Islet precursor cell (in vitro differentiated cells): ENCODE data around the gene KCNG1.

Source experiments
- DNase-seq: peaks from one replicate; pipeline ENCODE4 v3.0.0-alpha.2; 2018

KCNG1 gene

GRCh38 chr20:51034988-51035656 lies 12.2 kb upstream of the KCNG1 start:
- DNase-seq = no peak

- DNase-seq = no peak
Measured at GRCh38 chr20:51034476-51034875, 11.6 kb upstream of the KCNG1 start.

GRCh38 chr20:51029963-51030920 lies 7.3 kb upstream of the KCNG1 start:
- DNase-seq = peak; percentile 57

- no peak for DNase-seq
Measured at GRCh38 chr20:51029556-51029955, 6.6 kb upstream of the KCNG1 start.

DNA sequence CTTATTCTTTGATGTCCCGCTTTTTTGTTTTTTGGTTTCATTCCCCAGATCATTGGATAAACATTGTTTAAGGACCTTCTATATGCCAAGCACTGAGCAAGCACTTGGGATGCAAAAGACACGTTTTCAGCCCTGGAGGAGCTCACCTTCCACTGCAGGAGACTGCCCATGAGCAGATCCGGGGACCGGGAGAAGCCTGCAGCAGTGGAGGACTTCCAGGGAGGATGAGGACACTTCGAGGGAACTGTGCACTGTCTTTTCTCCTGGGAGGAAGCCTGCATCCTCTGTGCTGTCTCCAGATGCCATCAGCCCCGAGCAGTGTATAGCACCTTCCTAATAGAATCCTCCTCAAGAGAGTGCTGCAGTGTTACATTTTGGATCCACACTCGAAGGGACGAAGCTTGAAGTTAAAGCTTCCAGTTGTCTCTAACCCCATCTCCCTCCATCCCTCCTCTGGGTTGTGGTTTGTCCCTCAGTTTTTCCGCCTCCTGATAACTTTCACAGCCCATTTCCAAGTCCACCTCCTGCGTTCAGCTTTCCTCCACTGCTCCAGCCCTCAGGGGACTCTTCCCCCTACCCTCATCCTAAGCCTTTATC lies 5.8 kb upstream of the KCNG1 start:
- DNase-seq = no peak

- no peak for DNase-seq
Measured at GRCh38 chr20:51027035-51027795, 4.3 kb upstream of the KCNG1 start.

GRCh38 chr20:51026269-51026668 lies 3.4 kb upstream of the KCNG1 start:
- no peak for DNase-seq

GRCh38 chr20:51024761-51025160 lies 1.9 kb upstream of the KCNG1 start:
- no peak for DNase-seq

GRCh38 chr20:51023617-51024155 lies 779 bp upstream of the KCNG1 start:
- DNase-seq = no peak

GRCh38 chr20:51022227-51022802 lies 592 bp downstream of the KCNG1 start:
- DNase-seq = peak; percentile 52

DNA sequence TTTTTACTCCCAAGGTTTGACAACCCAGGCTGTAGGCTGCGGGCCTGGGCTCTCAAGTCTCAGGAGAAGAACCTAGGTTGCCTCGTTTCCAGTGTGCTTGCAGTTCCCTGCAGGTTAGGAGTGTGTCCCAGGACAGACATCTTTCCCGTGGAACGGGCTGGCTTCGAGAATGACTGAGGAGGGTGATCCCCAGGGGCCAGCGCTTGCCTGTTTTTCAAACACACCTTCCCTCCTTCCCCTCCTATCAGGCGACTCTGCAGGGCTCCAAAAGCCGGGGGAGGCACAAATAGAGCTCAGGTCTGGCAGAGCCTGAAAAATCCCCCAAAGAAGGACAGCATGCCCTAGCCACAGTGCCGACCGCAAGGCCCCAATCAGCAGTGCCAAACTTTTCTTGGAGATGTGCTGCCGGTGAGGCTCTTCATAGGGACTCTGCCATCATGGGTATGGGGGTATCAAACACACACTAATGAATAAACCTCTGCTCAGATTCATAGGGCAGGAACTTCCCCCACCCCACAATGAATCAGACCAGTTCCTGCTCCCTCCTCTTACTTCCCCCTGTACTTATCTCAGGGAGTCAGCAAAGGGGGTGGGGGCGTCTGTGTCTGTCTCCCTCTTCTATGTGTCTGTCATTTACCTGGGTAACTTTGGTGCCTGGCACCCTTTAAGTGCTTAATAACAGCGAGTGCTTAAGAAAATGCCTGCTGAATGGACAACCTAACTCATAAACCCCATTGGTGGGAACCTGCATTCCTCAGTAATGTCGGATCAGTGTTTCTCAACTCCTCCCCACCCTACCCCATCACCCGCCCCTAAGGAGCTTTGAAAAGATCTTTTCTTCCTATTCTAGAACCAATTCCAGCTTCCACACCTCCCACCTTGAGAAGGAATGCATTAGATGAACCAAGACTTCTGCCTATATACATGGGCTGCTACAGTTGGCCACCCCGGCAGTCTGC lies 1.6 kb downstream of the KCNG1 start:
- DNase-seq = peak; percentile 75

- DNase-seq = peak; percentile 61
Measured at GRCh38 chr20:51020657-51021056, 2.2 kb downstream of the KCNG1 start.

GRCh38 chr20:51019656-51020592 lies 3.0 kb downstream of the KCNG1 start:
- no peak for DNase-seq

DNA sequence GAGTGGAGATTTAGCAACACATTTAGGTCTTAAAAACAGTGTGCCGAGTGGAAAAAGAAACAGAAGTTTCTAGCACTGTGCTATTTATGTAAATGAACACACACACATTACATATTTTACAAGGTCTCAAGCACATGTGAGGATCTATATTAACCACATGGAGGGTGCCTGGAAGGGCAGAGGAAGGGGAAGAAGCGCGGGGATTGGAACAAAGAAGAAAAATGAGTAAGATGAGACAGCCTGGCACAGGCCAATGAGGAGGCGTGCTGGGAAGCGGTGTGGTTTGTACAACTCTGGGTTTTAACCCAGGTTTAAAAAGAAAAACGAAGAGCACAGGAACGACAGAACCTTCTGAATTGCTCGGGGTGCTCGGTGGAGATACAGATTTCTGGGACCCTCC lies 5.7 kb downstream of the KCNG1 start:
- no peak for DNase-seq

GRCh38 chr20:51016521-51016920 lies 6.4 kb downstream of the KCNG1 start:
- DNase-seq = no peak

GRCh38 chr20:51014797-51015722 lies 7.8 kb downstream of the KCNG1 start:
- peak; percentile 89 for DNase-seq

- DNase-seq = no peak
Measured at GRCh38 chr20:51013577-51014330, 9.2 kb downstream of the KCNG1 start.

GRCh38 chr20:51012357-51012756 lies 10.6 kb downstream of the KCNG1 start:
- no peak for DNase-seq
